HepG2 (cell line): ENCODE results near the gene IRAK4. TPM values are rescaled to one million over a fixed set of nuclear protein-coding genes. Genes with fewer than 3 reads are reported as not detected.

Experiments
- BCLAF1 ChIP-seq: fragments of 450-650 bp; IDR thresholded peaks from 2 replicates; pipeline ENCODE4 v1.6.1; 2017; ENCODE audit warnings: mild to moderate bottlenecking
- EED ChIP-seq: sonication (generic); formaldehyde crosslinking; IDR thresholded peaks from 2 replicates; pipeline ENCODE4 v1.5.0; 2020; ENCODE audit warnings: mild to moderate bottlenecking, missing genetic modification reagents
- FOXC1 ChIP-seq: sonication (generic); formaldehyde crosslinking; IDR thresholded peaks from 2 replicates; pipeline ENCODE4 v1.8.0; 2022; ENCODE audit warnings: mild to moderate bottlenecking, missing genetic modification reagents, borderline replicate concordance
- GMEB1 ChIP-seq: sonication (generic); formaldehyde crosslinking; IDR thresholded peaks from 2 replicates; pipeline ENCODE4 v1.5.1; 2020; ENCODE audit warnings: missing genetic modification reagents, mild to moderate bottlenecking, borderline replicate concordance
- HMGA1 ChIP-seq: sonication (generic); formaldehyde crosslinking; conservative IDR thresholded peaks from 2 replicates; pipeline ENCODE4 v1.4.0; 2020; ENCODE audit warnings: missing genetic modification reagents
- MED13 ChIP-seq: sonication (generic); formaldehyde crosslinking; IDR thresholded peaks from 2 replicates; pipeline ENCODE4 v1.5.0; 2020; ENCODE audit warnings: missing genetic modification reagents
- MEIS2 ChIP-seq: sonication (generic); formaldehyde crosslinking; IDR thresholded peaks from 2 replicates; pipeline ENCODE4 v1.9.0; 2021; ENCODE audit warnings: mild to moderate bottlenecking, missing genetic modification reagents
- MLXIP ChIP-seq: sonication (generic); formaldehyde crosslinking; IDR thresholded peaks from 2 replicates; pipeline ENCODE4 v1.9.0; 2021; ENCODE audit warnings: missing genetic modification reagents, borderline replicate concordance
- NFKB2 ChIP-seq: sonication (generic); formaldehyde crosslinking; IDR thresholded peaks from 2 replicates; pipeline ENCODE4 v1.4.0; 2020; ENCODE audit warnings: missing genetic modification reagents, borderline replicate concordance
- NKX3-1 ChIP-seq: sonication (generic); formaldehyde crosslinking; IDR thresholded peaks from 2 replicates; pipeline ENCODE4 v1.5.0; 2020; ENCODE audit warnings: missing genetic modification reagents
- NPAS2 ChIP-seq: sonication (generic); formaldehyde crosslinking; IDR thresholded peaks from 2 replicates; pipeline ENCODE4 v1.8.0; 2022; ENCODE audit warnings: mild to moderate bottlenecking, missing genetic modification reagents, borderline replicate concordance
- REST ChIP-seq, 2 experiments: IDR thresholded peaks; 2 replicates each; pipeline ENCODE4 v1.6.1; 2011 to 2012; ENCODE audit warnings: low read length in 2 of 2, borderline replicate concordance in 1 of 2, low read depth in 1 of 2, mild to moderate bottlenecking in 1 of 2, moderate library complexity in 1 of 2
- ZBTB8A ChIP-seq: sonication (generic); formaldehyde crosslinking; IDR thresholded peaks from 2 replicates; pipeline ENCODE4 v1.4.0; 2020; ENCODE audit warnings: mild to moderate bottlenecking, low read depth, missing genetic modification reagents, borderline replicate concordance
- ZKSCAN1 ChIP-seq: fragments of 150-350 bp; IDR thresholded peaks from 2 replicates; pipeline ENCODE4 v1.6.1; 2014; ENCODE audit warnings: low read length
- ZNF569 ChIP-seq: sonication (generic); formaldehyde crosslinking; IDR thresholded peaks from 2 replicates; pipeline ENCODE4 v1.5.0; 2020; ENCODE audit warnings: mild to moderate bottlenecking, missing genetic modification reagents, moderate library complexity, borderline replicate concordance
- polyA plus RNA-seq, 8 experiments: library from polyadenylated mRNA; depleted of rRNA in 3 of 8; stranded (reverse) in 7 of 8; unstranded in 1 of 8; fragments of >200 nt; fragmentation: Illumina TruSeq in 4 of 8; extraction: Trizol in 4 of 8; gene quantifications; 2 replicates each; pipeline versions ENCODE4 v1.2.1 to v1.2.3, GENCODE V29; 2011 to 2016; ENCODE audit warnings: low read depth in 4 of 8, missing spikeins in 1 of 8, mixed read lengths in 1 of 8; ENCODE audit not compliant: insufficient read depth in 1 of 8
- total RNA-seq, 5 experiments: library from RNA; depleted of rRNA; stranded (reverse); fragments of >200 nt; fragmentation: Illumina TruSeq; extraction: Trizol; gene quantifications; 2 replicates each; pipeline ENCODE4 v1.2.3, GENCODE V29; 2016; ENCODE audit warnings: low read depth in 1 of 5

Gene IRAK4
- total and polyA plus RNA-seq, 2 of the 13 experiments (the other 11 are each of a cell fraction or from before 2014, with no cell fraction given): 6.6 to 7.1 TPM

- no peak for TF ChIP-seq REST (IDR thresholded peaks at IDR 0.05; ENCODE audit: borderline replicate concordance in 1 of 2, low read depth in 1 of 2, low read length in 2 of 2)
- TF ChIP-seq BCLAF1: no peak
- peak; percentile 64; the same call in 1 of the 2 replicates for TF ChIP-seq MEIS2
- peak; percentile 78; the same call in 1 of the 2 replicates for TF ChIP-seq NFKB2
- TF ChIP-seq MED13 (CRISPR knock-in tag): peak; percentile 29; the same call in 1 of the 2 replicates
- no peak for TF ChIP-seq HMGA1 (CRISPR knock-in tag)
- TF ChIP-seq EED (CRISPR knock-in tag): no peak
- no peak for TF ChIP-seq ZKSCAN1
- TF ChIP-seq GMEB1 (CRISPR knock-in tag): no peak; the same call in 1 of the 2 replicates
- no peak for TF ChIP-seq NPAS2 (CRISPR knock-in tag)
- no peak for TF ChIP-seq ZBTB8A (CRISPR knock-in tag)
- no peak for TF ChIP-seq MLXIP (CRISPR knock-in tag)
- TF ChIP-seq NKX3-1 (CRISPR knock-in tag): 0 out of 2 replicates have a peak, but pooled peaks have one; percentile 23
- peak; percentile 41; the same call in 1 of the 2 replicates for TF ChIP-seq FOXC1
- TF ChIP-seq ZNF569 (CRISPR knock-in tag): no peak
Measured at GRCh38 chr12:43805860-43806736, 47.3 kb downstream of the IRAK4 start, which contains the start of gene TWF1 (continued).
